ENCODE measurements around the gene MID1IP1.

MID1IP1 gene

DNA sequence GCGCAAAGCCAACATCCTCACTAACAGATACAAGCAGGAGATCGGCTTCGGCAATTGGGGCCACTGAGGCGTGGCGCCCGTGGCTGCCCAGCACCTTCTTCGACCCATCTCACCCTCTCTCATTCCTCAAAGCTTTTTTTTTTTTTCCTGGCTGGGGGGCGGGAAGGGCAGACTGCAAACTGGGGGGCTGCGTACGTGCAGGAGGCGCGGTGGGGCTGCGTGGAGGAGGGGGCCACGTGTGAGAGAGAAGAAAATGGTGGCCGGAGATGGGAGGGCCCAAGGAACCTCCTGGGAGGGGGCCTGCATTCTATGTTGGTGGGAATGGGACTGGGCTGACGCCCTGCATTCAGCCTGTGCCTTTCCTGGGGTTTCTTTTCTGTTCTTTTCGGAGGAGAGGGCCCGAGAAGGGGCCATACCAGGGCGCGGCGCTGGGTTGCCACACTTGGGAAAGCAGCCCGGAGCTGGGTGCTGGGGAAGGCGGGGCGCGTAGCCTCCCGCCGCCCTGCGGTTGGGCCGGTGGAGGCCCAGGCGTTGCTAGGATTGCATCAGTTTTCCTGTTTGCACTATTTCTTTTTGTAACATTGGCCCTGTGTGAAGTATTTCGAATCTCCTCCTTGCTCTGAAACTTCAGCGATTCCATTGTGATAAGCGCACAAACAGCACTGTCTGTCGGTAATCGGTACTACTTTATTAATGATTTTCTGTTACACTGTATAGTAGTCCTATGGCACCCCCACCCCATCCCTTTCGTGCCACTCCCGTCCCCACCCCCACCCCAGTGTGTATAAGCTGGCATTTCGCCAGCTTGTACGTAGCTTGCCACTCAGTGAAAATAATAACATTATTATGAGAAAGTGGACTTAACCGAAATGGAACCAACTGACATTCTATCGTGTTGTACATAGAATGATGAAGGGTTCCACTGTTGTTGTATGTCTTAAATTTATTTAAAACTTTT, 4.5 kb downstream of the MID1IP1 start:
- peak; percentile 59 for ATAC-seq
- Mint-ChIP-seq H3K27ac (peak overlapping the region; percentile 91), H3K36me3 (peaks cover 5% of the 10 kb centered on the region), H3K4me1 (peaks cover 22% of the 10 kb centered on the region), H3K27me3 (peaks cover 10% of the 10 kb centered on the region), H3K4me3 (peak overlapping the region; percentile 91), H3K9me3 (no peaks in the 10 kb centered on the region)

DNA sequence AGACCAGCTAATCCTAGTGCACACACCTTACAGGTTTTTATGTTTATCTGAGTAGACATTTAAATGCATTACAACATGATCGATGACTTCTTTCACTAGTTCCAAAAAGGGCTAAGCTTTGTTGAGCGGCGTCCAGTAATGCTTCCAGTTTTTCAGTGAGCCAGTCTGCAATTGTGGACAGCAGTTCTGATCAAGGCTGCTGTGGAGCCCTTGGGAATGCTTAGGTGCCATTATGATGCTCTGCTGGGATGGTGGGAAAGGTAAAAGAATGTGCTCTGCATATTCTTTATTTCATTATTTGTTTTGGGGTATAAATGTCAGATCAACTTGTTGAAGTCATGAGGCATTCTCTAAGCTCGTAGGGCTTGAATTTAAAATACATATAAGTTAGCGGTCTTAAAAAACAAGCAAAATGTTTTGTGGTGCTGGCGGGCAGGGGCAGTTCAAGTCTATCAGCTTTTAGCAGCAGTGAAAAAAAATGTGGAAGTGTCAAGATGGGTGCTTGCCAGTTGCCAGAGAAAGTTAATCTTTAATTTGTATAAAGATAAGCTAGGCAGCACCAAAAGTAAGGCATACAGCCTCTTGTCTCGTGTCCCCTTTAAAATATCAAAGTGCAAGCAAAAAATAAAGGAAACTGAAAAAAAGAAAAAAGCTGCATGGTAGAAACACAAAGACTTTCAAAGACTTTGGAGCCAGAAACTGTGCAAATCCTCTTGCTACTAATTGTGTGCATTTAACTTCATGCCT, 5.8 kb downstream of the MID1IP1 start:
- H3K27me3 Mint-ChIP-seq, result no peaks in the 10 kb centered on the region
- no peak for ATAC-seq
- H3K36me3 Mint-ChIP-seq, result no peaks in the 10 kb centered on the region
- peak overlapping the region; percentile 33 for H3K4me3 Mint-ChIP-seq
- no peak overlapping the region for H3K27ac Mint-ChIP-seq
- H3K9me3 Mint-ChIP-seq, result no peaks in the 10 kb centered on the region
- H3K4me1 Mint-ChIP-seq, result peaks cover 24% of the 10 kb centered on the region

DNA sequence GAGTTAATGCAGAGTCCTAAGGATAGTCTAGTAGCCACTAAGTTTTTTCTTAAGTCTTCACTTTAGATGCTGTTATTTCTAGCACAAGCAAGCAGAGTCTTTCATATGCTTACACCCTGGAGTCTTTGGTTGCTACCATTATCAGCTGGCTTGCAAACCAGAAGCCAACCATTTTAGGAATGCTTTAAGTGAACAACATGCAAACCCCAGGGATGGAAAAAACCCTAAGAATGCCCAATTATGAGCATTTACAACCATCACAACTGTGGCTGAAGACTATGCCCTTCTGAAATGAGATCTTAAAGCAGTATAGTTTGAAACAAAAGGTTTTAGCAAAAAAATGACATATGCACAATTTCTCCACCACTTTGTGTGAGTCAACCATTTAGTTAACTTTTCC, 6.6 kb downstream of the MID1IP1 start:
- no peak overlapping the region for H3K4me3 Mint-ChIP-seq
- H3K27ac Mint-ChIP-seq, result no peak overlapping the region
- H3K9me3 Mint-ChIP-seq, result no peaks in the 10 kb centered on the region
- H3K27me3 Mint-ChIP-seq, result no peaks in the 10 kb centered on the region
- peaks cover 26% of the 10 kb centered on the region for H3K4me1 Mint-ChIP-seq
- no peak for ATAC-seq
- H3K36me3 Mint-ChIP-seq, result no peaks in the 10 kb centered on the region

DNA sequence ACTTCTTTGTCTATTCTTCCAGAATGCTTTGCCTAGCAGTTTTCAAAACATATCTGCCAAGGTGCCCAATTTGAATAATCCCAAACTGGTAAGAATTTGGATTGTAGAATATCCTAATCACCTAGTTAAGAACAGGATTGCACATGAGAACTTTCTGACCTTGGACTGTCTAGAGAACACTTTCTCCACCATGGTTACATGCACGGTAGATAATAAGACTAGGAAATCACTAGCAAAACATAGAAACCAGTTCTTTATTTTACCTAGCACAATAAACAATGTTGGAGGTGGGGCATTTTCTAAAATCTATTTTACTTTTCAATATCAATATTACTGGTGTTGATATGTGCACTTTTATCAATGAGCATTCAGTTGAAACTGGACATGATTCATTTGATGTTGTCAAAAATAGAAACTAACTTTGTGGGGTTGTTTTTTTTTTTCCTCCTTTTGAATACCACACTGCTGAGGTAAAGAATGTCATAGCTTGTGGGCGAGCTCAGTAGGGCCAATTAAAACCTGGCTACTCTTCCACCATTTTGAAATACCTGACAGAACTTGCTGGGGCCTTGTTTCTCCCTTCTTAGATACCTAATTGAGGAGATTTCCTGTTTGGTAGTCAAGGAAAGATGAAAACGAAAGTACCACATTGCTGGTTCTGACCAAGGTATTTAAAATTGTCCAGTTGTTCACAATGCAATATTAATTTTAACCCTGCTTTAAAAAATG, 10.4 kb downstream of the MID1IP1 start:
- H3K4me3 Mint-ChIP-seq, result no peak overlapping the region

DNA sequence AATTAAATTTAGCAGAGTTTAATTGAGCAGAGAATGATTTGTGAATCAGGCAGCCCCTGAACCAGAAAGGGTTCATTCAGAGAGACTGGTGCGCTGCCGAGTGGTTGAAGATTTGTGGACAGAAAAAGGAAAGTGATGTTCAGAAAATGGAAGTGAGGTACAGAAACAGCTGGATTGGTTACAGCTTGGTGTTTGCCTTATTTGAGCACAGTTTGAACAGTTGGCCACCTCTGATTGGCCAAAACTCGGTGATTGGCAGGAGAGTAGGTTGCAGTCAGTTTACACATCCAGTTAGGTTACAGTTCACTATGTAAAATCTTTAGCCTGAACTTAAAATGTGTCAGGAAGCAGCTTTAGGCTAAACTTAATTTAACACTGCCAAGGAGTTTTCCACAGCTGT, 14.9 kb downstream of the MID1IP1 start:
- H3K9me3 Mint-ChIP-seq, result peaks cover 2% of the 10 kb centered on the region
- H3K4me3 Mint-ChIP-seq, result no peak overlapping the region
- no peak overlapping the region for H3K27ac Mint-ChIP-seq
- no peak for ATAC-seq
- no peaks in the 10 kb centered on the region for H3K36me3 Mint-ChIP-seq
- H3K4me1 Mint-ChIP-seq, result peaks cover 11% of the 10 kb centered on the region
- H3K27me3 Mint-ChIP-seq, result no peaks in the 10 kb centered on the region

More for the DNA sequence above, 10.4 kb downstream of the MID1IP1 start:
- Mint-ChIP-seq H3K36me3 (no peaks in the 10 kb centered on the region), H3K27me3 (no peaks in the 10 kb centered on the region), H3K27ac (no peak overlapping the region), H3K4me1 (peaks cover 18% of the 10 kb centered on the region), H3K9me3 (peaks cover 2% of the 10 kb centered on the region)
- ATAC-seq, result no peak

DNA sequence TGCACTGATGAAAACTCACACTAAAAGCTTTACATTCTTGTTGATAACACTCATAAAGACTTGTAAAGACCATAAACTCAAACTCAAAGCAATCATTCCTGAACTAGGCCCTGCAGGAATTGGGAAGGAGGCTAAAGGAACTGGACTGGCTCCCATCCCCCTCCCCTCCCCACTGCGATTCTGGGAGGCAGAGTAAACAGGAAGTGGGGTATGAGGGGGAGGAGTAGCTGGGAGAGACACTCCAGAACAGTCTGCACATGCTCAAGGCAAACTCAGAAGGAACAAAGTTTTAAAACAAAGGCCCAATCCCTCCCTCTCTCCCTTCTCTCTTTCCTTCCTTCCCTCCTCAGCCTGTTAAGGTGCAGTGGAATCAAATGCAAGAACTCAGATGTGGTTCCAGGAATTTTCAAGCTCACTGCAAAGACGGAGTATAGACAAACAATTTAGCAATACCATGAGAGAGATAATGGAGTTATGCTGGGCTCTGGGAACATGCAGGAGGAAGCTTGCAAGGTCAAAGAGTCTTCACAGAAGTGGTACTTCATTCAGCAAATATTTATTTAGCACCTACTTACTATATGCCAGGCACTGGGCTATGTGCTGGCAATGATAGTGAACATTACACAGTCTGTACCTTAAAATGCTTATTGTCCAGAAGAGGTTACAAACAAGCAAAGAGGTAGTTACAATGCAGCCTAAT, 15.9 kb downstream of the MID1IP1 start:
- Mint-ChIP-seq H3K36me3 (no peaks in the 10 kb centered on the region), H3K9me3 (peaks cover 2% of the 10 kb centered on the region), H3K27me3 (no peaks in the 10 kb centered on the region), H3K4me1 (peaks cover 3% of the 10 kb centered on the region), H3K4me3 (no peak overlapping the region), H3K27ac (peak overlapping the region; percentile 61)
- no peak for ATAC-seq

DNA sequence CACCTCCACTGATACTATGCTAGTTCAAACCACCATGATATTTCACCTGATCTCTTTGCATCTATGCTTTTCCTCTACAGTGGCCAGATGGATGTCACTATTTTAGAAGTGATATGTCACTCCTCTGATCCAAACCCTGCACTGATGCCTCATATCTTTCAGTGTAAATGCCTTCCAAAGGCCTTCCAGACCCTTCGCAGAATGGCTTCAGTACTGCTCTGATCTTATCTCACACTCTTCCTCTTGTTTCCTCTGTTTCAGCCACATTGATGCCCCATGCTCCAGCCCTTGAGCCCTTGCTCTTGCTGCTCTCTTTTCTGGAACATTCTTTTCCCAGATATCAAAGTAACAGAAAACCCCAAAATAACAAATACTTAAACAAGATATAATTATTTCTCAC, 17.9 kb downstream of the MID1IP1 start:
- no peaks in the 10 kb centered on the region for H3K9me3 Mint-ChIP-seq
- H3K4me1 Mint-ChIP-seq, result no peaks in the 10 kb centered on the region
- H3K27ac Mint-ChIP-seq, result no peak overlapping the region
- no peak for ATAC-seq
- H3K27me3 Mint-ChIP-seq, result no peaks in the 10 kb centered on the region
- H3K36me3 Mint-ChIP-seq, result no peaks in the 10 kb centered on the region
- H3K4me3 Mint-ChIP-seq, result no peak overlapping the region

DNA sequence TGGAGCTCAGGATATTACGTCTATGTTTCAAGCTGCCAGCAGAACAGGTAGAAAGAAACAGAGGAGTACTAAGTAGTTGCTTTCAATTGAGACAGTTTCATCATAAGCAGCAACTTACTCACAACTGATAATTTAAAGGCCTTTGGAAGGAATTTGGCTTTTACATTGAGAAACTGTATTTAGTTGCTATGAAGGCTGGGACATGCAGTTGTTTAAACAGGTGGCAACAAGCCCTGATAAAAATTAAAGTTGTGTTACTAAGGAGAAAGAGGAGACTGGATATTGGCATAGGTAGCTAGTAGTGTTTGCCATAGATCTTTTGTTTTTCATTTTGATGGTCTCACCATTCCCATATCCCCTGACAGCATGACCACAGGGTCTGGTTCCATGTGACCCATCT, 18.4 kb downstream of the MID1IP1 start:
- no peak overlapping the region for H3K4me3 Mint-ChIP-seq
- no peaks in the 10 kb centered on the region for H3K27me3 Mint-ChIP-seq
- no peaks in the 10 kb centered on the region for H3K9me3 Mint-ChIP-seq
- no peaks in the 10 kb centered on the region for H3K4me1 Mint-ChIP-seq
- H3K27ac Mint-ChIP-seq, result no peak overlapping the region
- no peak for ATAC-seq
- H3K36me3 Mint-ChIP-seq, result no peaks in the 10 kb centered on the region

DNA sequence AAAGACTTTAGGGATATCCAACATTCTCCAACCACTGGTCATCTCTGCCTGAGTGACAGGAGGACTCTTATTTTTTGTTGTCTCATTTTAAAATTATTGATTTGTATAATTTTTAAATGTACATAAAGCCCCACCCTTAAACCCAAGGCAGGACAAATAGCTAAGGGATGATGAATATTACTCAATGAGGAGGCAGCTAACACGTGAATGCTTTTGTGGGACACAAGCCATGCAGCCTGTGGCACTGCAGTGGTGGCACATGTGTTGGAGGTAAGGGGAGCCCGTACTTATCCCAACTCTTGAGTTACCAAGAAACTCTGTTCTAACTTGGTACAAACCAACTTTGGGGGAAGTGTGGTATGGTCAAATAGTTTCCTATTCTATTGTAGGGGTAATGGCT, 19.5 kb downstream of the MID1IP1 start:
- ATAC-seq, result no peak
- H3K36me3 Mint-ChIP-seq, result no peaks in the 10 kb centered on the region
- H3K27ac Mint-ChIP-seq, result no peak overlapping the region
- no peaks in the 10 kb centered on the region for H3K9me3 Mint-ChIP-seq
- no peak overlapping the region for H3K4me3 Mint-ChIP-seq
- no peaks in the 10 kb centered on the region for H3K4me1 Mint-ChIP-seq
- no peaks in the 10 kb centered on the region for H3K27me3 Mint-ChIP-seq

DNA sequence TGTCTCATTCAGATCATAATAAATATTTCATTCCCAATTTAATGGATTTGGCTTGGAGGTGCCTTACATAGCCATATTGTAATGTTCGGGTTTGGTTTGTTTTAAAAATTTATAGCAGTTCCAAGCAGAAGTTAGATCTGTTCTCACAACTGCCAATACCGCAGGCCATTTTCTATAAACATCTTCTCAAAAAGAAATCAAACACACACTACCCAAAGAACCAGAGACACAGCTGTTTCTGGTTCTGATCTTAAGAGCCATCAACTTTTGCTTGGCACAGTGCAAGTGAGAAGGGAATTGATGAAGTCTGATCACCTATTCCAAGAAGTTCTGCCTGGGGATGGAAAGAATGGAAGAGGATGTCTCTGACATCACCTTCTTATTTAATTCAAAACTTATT, 22.9 kb downstream of the MID1IP1 start:
- no peak for ATAC-seq
- H3K36me3 Mint-ChIP-seq, result no peaks in the 10 kb centered on the region
- H3K4me3 Mint-ChIP-seq, result no peak overlapping the region
- no peaks in the 10 kb centered on the region for H3K27me3 Mint-ChIP-seq
- no peaks in the 10 kb centered on the region for H3K9me3 Mint-ChIP-seq
- H3K27ac Mint-ChIP-seq, result no peak overlapping the region
- no peaks in the 10 kb centered on the region for H3K4me1 Mint-ChIP-seq

DNA sequence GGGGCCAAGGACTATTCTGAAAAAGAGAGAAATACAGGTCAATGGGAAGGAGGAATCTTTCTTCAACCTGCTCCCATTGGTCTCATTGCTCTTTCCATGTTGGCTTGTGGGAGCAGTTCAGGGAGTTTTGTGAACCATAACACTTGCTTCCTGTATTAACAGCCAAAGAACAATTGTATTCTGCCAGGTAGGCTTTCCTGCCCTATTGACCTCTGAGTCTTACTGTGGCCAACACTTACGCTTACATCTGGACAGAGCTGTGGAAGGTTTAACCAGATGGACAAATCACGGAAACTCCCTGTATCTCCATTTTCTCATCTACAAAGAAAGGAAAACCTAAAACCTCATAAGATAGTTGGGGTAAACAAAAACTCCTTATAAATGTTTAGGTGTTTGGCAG, 30.7 kb downstream of the MID1IP1 start:
- H3K27me3 Mint-ChIP-seq, result no peaks in the 10 kb centered on the region
- H3K4me3 Mint-ChIP-seq, result no peak overlapping the region
- H3K4me1 Mint-ChIP-seq, result no peaks in the 10 kb centered on the region
- no peaks in the 10 kb centered on the region for H3K9me3 Mint-ChIP-seq
- no peaks in the 10 kb centered on the region for H3K36me3 Mint-ChIP-seq
- ATAC-seq, result no peak
- no peak overlapping the region for H3K27ac Mint-ChIP-seq

DNA sequence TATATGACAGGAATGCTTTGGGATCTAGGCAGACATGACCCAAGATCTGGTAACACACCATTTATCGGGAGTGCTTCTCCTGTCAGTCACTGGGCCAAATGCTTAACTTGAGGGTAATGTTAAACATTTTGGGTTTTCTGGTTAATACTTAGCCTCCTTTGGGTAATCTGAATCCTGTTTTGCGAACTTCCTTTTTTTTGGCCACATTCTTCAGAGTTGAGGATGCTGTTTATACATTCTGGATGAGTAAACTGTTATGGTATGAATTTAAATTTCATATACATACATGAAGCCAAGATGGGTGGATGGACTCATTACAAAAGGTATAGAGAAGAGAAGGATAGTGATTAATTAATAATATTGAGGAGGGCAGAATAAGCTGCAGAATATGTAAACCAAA, 36.1 kb downstream of the MID1IP1 start:
- Mint-ChIP-seq H3K36me3 (no peaks in the 10 kb centered on the region), H3K27me3 (no peaks in the 10 kb centered on the region), H3K4me1 (no peaks in the 10 kb centered on the region), H3K27ac (no peak overlapping the region), H3K9me3 (no peaks in the 10 kb centered on the region), H3K4me3 (no peak overlapping the region)
- ATAC-seq, result no peak

DNA sequence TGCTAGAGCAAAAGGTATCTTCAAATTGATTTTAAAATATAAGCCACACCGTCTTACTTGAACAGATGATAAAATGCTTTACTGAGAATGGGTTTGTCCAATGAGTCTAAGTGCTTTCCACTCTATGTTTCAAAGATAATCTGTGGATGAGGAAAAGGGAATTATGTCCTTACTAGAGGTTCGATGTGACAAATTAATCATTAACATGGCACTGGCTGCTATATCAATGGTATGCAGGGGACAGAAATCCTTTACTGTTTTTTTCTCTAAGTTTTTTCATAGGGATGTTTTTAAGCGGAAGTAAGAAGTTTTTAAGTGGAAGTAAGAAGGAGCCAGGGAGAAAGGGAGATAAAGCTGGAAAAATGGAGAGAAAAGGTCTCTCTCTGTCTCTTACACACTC, 38.0 kb downstream of the MID1IP1 start:
- no peak overlapping the region for H3K27ac Mint-ChIP-seq
- no peaks in the 10 kb centered on the region for H3K9me3 Mint-ChIP-seq
- no peaks in the 10 kb centered on the region for H3K4me1 Mint-ChIP-seq
- H3K4me3 Mint-ChIP-seq, result no peak overlapping the region
- ATAC-seq, result no peak
- no peaks in the 10 kb centered on the region for H3K36me3 Mint-ChIP-seq
- no peaks in the 10 kb centered on the region for H3K27me3 Mint-ChIP-seq

DNA sequence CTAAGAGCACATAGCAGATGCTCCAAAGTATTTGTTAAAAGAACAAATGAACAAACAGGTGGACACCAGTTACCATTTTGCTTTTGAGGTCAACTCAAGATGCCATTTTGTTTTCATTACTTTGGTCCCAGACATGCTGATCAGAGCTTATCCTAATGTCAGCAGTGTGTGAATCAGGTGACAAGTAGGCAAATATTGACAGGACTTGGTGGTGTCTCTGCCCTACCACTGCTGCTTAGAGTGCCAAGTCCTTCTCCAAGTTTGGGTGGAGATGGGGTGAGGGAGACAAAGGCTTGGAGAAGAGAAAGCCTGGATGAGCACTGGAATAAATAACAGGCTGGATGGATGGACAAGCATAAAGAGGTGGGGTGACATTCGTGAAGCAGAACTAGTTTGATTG, 38.7 kb downstream of the MID1IP1 start:
- Mint-ChIP-seq H3K27me3 (no peaks in the 10 kb centered on the region), H3K9me3 (no peaks in the 10 kb centered on the region), H3K4me3 (no peak overlapping the region), H3K27ac (no peak overlapping the region), H3K36me3 (no peaks in the 10 kb centered on the region), H3K4me1 (no peaks in the 10 kb centered on the region)
- no peak for ATAC-seq

DNA sequence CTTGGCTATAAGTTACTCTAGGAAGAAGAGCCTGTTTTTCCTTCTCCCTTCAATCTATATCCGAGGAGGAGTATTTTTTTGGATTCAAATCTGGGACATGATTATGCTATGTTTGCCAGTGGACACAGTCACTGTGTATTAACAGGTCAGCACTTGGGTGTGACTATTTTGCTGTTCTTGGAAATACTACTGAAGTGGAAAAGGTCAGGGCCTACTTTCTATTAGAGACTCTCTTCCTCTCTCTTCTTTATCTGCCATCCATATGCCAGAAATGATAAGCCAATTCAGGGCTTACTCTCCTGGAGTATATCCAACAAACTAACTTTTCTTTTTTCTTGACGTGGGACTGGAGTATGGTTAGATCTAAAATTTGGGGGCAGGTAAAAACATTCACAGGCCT, 40.5 kb downstream of the MID1IP1 start:
- ATAC-seq, result no peak
- H3K4me1 Mint-ChIP-seq, result peaks cover 6% of the 10 kb centered on the region
- no peak overlapping the region for H3K27ac Mint-ChIP-seq
- H3K36me3 Mint-ChIP-seq, result no peaks in the 10 kb centered on the region
- H3K9me3 Mint-ChIP-seq, result no peaks in the 10 kb centered on the region
- no peaks in the 10 kb centered on the region for H3K27me3 Mint-ChIP-seq
- no peak overlapping the region for H3K4me3 Mint-ChIP-seq
